ENCODE data around the gene EHBP1L1. TPM values are rescaled to one million over a fixed set of nuclear protein-coding genes. Genes with fewer than 3 reads are reported as not detected.

The EHBP1L1 gene
- polyA plus RNA-seq, 1 donor (not counting 4 experiments of a cell fraction or from before 2014, with no cell fraction given) = 10.4 TPM

DNA sequence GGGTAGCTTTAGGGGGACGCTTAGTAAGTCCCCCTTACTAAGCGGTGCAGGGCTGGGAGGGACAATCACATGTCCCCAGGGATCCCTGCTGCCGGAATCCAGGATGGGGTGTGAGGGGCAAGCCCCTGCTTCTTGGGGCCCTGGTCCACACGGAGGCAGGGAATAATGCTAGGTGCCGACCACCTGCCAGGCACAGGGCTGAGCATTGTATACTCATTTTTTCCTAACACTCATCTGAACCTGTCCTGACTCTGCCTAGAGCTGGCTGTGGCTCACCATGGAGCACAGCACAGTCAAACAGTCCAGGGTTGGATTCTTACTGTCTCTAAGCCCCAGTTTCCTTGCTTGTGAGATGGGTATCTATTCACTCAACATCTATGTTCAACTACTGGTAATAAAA lies 16.3 kb upstream of the EHBP1L1 start:
- no peaks in the 10 kb centered on the region for H3K36me3 ChIP-seq (ENCODE audit: control insufficient read depth in 2 of 2, extremely low read depth in 1 of 2, insufficient read depth in 2 of 2, low read length in 2 of 2)
- peak overlapping the region; percentile 55 for H3K4me2 ChIP-seq (ENCODE audit: control insufficient read depth, extremely low read depth, insufficient read depth, low read depth, low read length)
- H3K27ac ChIP-seq (ENCODE audit: control insufficient read depth, insufficient read depth, low read length) = peak overlapping the region; percentile 29
- no peak overlapping the region for H3K9ac ChIP-seq (ENCODE audit: control insufficient read depth, extremely low read depth, insufficient read depth, low read length)
- TF ChIP-seq EZH2 (IDR thresholded peaks at IDR 0.05; ENCODE audit: low read length) = no peak
- TF ChIP-seq, protein P1, sequence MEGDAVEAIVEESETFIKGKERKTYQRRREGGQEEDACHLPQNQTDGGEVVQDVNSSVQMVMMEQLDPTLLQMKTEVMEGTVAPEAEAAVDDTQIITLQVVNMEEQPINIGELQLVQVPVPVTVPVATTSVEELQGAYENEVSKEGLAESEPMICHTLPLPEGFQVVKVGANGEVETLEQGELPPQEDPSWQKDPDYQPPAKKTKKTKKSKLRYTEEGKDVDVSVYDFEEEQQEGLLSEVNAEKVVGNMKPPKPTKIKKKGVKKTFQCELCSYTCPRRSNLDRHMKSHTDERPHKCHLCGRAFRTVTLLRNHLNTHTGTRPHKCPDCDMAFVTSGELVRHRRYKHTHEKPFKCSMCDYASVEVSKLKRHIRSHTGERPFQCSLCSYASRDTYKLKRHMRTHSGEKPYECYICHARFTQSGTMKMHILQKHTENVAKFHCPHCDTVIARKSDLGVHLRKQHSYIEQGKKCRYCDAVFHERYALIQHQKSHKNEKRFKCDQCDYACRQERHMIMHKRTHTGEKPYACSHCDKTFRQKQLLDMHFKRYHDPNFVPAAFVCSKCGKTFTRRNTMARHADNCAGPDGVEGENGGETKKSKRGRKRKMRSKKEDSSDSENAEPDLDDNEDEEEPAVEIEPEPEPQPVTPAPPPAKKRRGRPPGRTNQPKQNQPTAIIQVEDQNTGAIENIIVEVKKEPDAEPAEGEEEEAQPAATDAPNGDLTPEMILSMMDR (optimal IDR thresholded peaks at IDR 0.05 in 1 of 3, IDR thresholded peaks at IDR 0.05 in 1 of 3, conservative IDR thresholded peaks at IDR 0.05 in 1 of 3; ENCODE audit: extremely low read depth in 1 of 3, insufficient read depth in 2 of 3, low read length in 3 of 3) = no peak
- dilution Hi-C loops (cut with MboI; ENCODE audit: extremely low pct_ligation_motif_present, low sequenced_read_pairs) = no loop called here
- H4K20me1 ChIP-seq (ENCODE audit: control insufficient read depth, extremely low read depth, insufficient read depth, low read length) = no peaks in the 10 kb centered on the region
- no peaks in the 10 kb centered on the region for H3K27me3 ChIP-seq (ENCODE audit: control insufficient read depth, extremely low read depth, insufficient read depth, low read length)
- peaks cover 2% of the 10 kb centered on the region for H3K9me1 ChIP-seq (ENCODE audit: control insufficient read depth, extremely low read depth, insufficient read depth, low read length)
- H3K9me3 ChIP-seq (ENCODE audit: control insufficient read depth, low read depth, low read length) = no peaks in the 10 kb centered on the region
- H2AFZ ChIP-seq (ENCODE audit: control insufficient read depth, low read length) = no peak overlapping the region
- H3K4me1 ChIP-seq (ENCODE audit: control insufficient read depth, extremely low read depth, insufficient read depth, low read length) = peaks cover 51% of the 10 kb centered on the region
- no peaks in the 10 kb centered on the region for H3K79me2 ChIP-seq (ENCODE audit: control insufficient read depth, insufficient read depth, low read length)
- H3K4me3 ChIP-seq (ENCODE audit: control insufficient read depth in 2 of 3, extremely low read depth in 1 of 3, insufficient read depth in 2 of 3, low read depth in 1 of 3, low read length in 3 of 3) = no peak overlapping the region
- DNase-seq (ENCODE audit: low read depth, low spot score) = no peak
- FAIRE-seq = peak; percentile 36

DNA sequence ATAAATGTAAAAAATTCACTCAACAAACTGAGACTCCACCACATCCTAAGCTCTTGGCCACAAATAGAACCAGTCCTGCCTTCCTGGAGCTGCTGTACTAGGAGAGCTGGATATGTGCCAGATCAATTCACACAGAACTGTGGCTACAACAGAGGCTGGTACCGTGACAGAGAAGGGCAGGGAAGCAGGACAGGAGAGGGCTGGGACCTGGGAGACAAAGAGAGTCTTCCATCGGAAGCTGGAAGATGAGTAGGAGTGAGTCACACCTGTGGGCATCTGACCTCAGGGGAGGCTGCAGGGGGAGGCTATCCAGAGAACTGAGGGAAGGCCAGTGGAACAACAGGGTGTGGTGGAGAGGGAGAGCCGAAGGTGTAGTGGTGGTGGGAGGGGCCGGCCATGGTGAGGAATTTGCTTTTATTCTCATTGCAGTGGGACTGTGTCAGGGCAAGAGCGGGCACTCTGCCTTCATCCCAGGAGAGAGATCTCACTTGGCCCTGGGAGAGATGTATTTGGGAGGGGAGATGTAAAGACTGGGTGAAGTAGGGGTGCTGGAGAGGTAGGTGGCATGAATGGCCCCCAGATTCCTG lies 15.8 kb upstream of the EHBP1L1 start:
- FAIRE-seq (peak; percentile 96), DNase-seq (ENCODE audit: low read depth, low spot score) (peak; percentile 94)
- peak overlapping the region; percentile 55 for H3K4me2 ChIP-seq (ENCODE audit: control insufficient read depth, extremely low read depth, insufficient read depth, low read depth, low read length)
- TF ChIP-seq, protein P1 (optimal IDR thresholded peaks at IDR 0.05 in 1 of 3, IDR thresholded peaks at IDR 0.05 in 1 of 3, conservative IDR thresholded peaks at IDR 0.05 in 1 of 3; ENCODE audit: extremely low read depth in 1 of 3, insufficient read depth in 2 of 3, low read length in 3 of 3) = no peak
- TF ChIP-seq EZH2 (IDR thresholded peaks at IDR 0.05; ENCODE audit: low read length) = no peak
- no peaks in the 10 kb centered on the region for H3K9me3 ChIP-seq (ENCODE audit: control insufficient read depth, low read depth, low read length)
- H3K27me3 ChIP-seq (ENCODE audit: control insufficient read depth, extremely low read depth, insufficient read depth, low read length) = no peaks in the 10 kb centered on the region
- peaks cover 2% of the 10 kb centered on the region for H3K9me1 ChIP-seq (ENCODE audit: control insufficient read depth, extremely low read depth, insufficient read depth, low read length)
- H3K79me2 ChIP-seq (ENCODE audit: control insufficient read depth, insufficient read depth, low read length) = no peaks in the 10 kb centered on the region
- no peak overlapping the region for H3K9ac ChIP-seq (ENCODE audit: control insufficient read depth, extremely low read depth, insufficient read depth, low read length)
- no peak overlapping the region for H2AFZ ChIP-seq (ENCODE audit: control insufficient read depth, low read length)
- H3K4me3 ChIP-seq (ENCODE audit: control insufficient read depth in 2 of 3, extremely low read depth in 1 of 3, insufficient read depth in 2 of 3, low read depth in 1 of 3, low read length in 3 of 3) = no peak overlapping the region
- peak overlapping the region; percentile 29 for H3K27ac ChIP-seq (ENCODE audit: control insufficient read depth, insufficient read depth, low read length)
- peaks cover 50% of the 10 kb centered on the region for H3K4me1 ChIP-seq (ENCODE audit: control insufficient read depth, extremely low read depth, insufficient read depth, low read length)
- H4K20me1 ChIP-seq (ENCODE audit: control insufficient read depth, extremely low read depth, insufficient read depth, low read length) = no peaks in the 10 kb centered on the region
- no peaks in the 10 kb centered on the region for H3K36me3 ChIP-seq (ENCODE audit: control insufficient read depth in 2 of 2, extremely low read depth in 1 of 2, insufficient read depth in 2 of 2, low read length in 2 of 2)
- dilution Hi-C loops (cut with MboI; ENCODE audit: extremely low pct_ligation_motif_present, low sequenced_read_pairs) = no loop called here
